Pancreas (tissue), 10 donors: Measurements from ENCODE around the gene SRPK3. TPM values are rescaled to one million over a fixed set of nuclear protein-coding genes. Genes with fewer than 3 reads are reported as not detected.

ENCODE experiments used
- ATAC-seq, 4 donors: fragments of 200-7000 bp; cut with Tn5 transposase; one replicate each; pipeline versions ENCODE4 v1.8.0 to v1.9.1; 2020; ENCODE audit warnings: mild to moderate bottlenecking in 4 of 4, moderate library complexity in 4 of 4
- DNase-seq, 6 donors: peaks; one replicate each; pipeline ENCODE4 v3.0.0-alpha.2; 2020
- FAIRE-seq: peaks from 2 replicates; lab custom pipeline; 2012; peaks lifted over from hg19 to GRCh38; lab: Jason Lieb, UNC
- H3K27ac ChIP-seq, 4 donors: fragments of 200-600 bp; sonication (generic); 1 replicate in 3 of 4; 2 replicates in 1 of 4; pipeline versions ENCODE4 v1.5.0 to v1.8.0; 2020
- H3K27me3 ChIP-seq, 4 donors: fragments of 200-600 bp; one replicate each; pipeline ENCODE4 v1.8.0; 2021
- H3K36me3 ChIP-seq, 3 donors: fragments of 200-600 bp; sonication (generic) in 1 of 3; one replicate each; pipeline versions ENCODE4 v1.5.0 to v1.8.0; 2020 to 2021
- H3K4me1 ChIP-seq, 3 donors: fragments of 200-600 bp; one replicate each; pipeline ENCODE4 v1.8.0; 2021
- H3K4me3 ChIP-seq, 4 donors: fragments of 200-600 bp; sonication (generic) in 2 of 4; one replicate each; pipeline versions ENCODE4 v1.5.0 to v1.8.0; 2020 to 2021
- H3K9me3 ChIP-seq, 4 donors: fragments of 200-600 bp; one replicate each; pipeline ENCODE4 v1.8.0; 2021
- CTCF ChIP-seq, 4 donors: fragments of 200-600 bp; sonication (generic) in 3 of 4; IDR thresholded peaks; one replicate each; pipeline versions ENCODE4 v1.5.0 to v1.8.0; 2021; ENCODE audit warnings: antibody characterized with exemption in 4 of 4
- WGBS, 2 donors: extraction: QIAGEN DNeasy Blood & Tissue Kit; methylation state at CpG; one replicate each; pipeline ENCODE4 v1.1.7; 2013; 5-methylcytosine and 5-hydroxymethylcytosine counted together
- intact Hi-C, 3 donors: fragments of 100-400 bp; cut with DNase I; formaldehyde crosslinking; loops; one replicate each; pipeline versions ENCODE4 v1.11.1 to v1.14.2; 2022
- polyA plus RNA-seq, 2 donors: library from polyadenylated mRNA; stranded (reverse); fragments of 200-250 nt; gene quantifications; one replicate each; pipeline ENCODE4 v1.2.3, GENCODE V29; 2013
- total RNA-seq, 6 donors: library from RNA; stranded (reverse); fragmentation: NEBNext Ultra II Directional in 4 of 6; extraction: Animal tissue kit (Norgen Biotek cat#: 25700) in 4 of 6; gene quantifications; one replicate each; pipeline versions ENCODE4 v1.2.1 to v1.2.4, GENCODE V29; 2021 to 2023
- donor health status: healthy with polysubstance abuse.
- donor health status: DM: no; HTN: no; CAD: no; lungs with moderate emphysema.
- donor health status: DM: no; HTN: no; CAD: no.
- donor health status: control.
- donor health status: control.
- donor health status: Bipolar disorder and iron deficiency.
- donor health status: DM: yes; HTN: yes; CAD: no.
- donor health status: DM: no; HTN: no; CAD: no.
- donor health status: DM: no; HTN: no; CAD: no.
- donor health status: DM: yes; HTN: yes; CAD: no.

Gene SRPK3
- total and polyA plus RNA-seq, 8 donors = 0.12 to 1.5 (median 0.24) TPM; not detected in 1

GRCh38 chrX:153828723-153829548, 48.1 kb downstream of the SRPK3 start:
- no peak for TF ChIP-seq CTCF (IDR thresholded peaks at IDR 0.05)
- H3K4me1 ChIP-seq = no peaks in the 10 kb centered on the region
- 17% methylated on average over 47 to 50 of the region's 50 CpGs for WGBS, 2 donors
- peaks cover 0 to 14% (median 1%) of the 10 kb centered on the region in 4 donors for H3K27me3 ChIP-seq
- H3K36me3 ChIP-seq = no peaks in the 10 kb centered on the region
- DNase-seq = peak in 1 of 6 donors; percentile 53
- intact Hi-C loops = no loop called here
- H3K9me3 ChIP-seq = no peaks in the 10 kb centered on the region
- peak in 1 of 4 donors; percentile 17 for ATAC-seq
- H3K4me3 ChIP-seq = peak overlapping the region in 1 of 4 donors; percentile 38
- no peak overlapping the region for H3K27ac ChIP-seq
- no peak for FAIRE-seq

DNA sequence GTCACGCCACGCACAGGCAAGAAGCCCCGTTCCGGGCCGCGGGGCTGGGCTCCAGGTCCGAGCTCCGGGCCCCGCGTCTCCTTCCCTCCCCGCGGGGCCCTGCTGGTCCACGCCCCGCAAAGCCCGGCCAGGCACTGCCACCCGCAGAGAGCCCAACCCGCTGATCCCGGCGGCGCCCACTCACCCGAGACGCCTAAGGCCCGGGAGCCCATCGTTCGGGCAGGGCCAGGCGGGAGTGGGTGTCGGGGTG, 48.6 kb downstream of the SRPK3 start:
- Histone ChIP-seq H3K4me1 (no peaks in the 10 kb centered on the region), H3K27ac (no peak overlapping the region), H3K27me3 (peaks cover 0 to 14% (median 1%) of the 10 kb centered on the region in 4 donors), H3K9me3 (no peaks in the 10 kb centered on the region), H3K36me3 (no peaks in the 10 kb centered on the region), H3K4me3 (peak overlapping the region in 1 of 4 donors; percentile 38)
- WGBS, 2 donors = 2 to 26% methylated on average over 22 to 27 of the region's 27 CpGs
- TF ChIP-seq CTCF (IDR thresholded peaks at IDR 0.05) = no peak
- intact Hi-C loops = no loop called here
- DNase-seq (peak in 1 of 6 donors; percentile 70), FAIRE-seq (no peak), ATAC-seq (peak in 1 of 4 donors; percentile 33)

DNA sequence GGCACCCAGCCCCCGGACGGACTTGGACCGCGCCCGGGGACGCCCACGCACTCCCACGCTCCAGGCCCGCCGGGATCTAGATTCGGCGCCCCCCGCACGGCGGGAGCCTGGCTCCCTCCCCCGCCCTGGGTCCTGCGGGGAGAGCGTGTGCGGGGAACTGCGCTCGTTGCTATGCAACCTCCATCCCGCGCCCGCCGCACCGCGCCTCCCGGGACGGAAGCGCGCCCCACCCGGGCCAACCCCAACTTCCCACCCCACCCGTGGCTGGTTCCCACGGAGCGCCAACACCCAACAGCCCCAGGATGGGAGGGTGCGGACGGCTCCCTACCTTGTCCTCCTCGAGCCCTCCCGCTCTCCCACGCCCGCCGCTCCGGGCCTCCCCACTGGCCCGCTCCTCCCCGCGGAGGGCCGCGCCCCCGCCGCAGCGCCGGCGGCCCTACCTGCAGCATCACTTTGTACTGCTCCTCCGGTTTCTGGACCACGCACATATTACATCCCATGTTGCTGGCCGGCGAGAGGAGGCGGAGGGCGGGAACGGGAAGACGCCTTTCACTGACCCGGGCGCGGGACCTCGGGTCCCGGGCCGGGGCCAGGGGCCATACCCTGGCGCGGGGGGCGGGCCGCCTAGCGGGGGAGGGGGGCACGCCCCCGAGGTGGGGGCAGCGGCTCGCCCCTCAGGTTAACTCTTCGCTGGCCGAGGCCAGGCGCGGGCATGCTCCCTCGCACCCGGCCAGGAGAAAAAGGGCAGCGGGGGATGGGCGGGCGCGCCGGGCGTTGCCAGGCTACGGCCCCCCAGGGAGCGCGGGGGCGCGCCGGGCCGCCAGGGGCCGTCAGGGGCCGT, 49.2 kb downstream of the SRPK3 start, which contains the start of gene PDZD4:
TSS of gene PDZD4 (minus strand) at position 746 of the 841 bp plus-strand sequence. CDS start at position 500, 246 bp downstream.
- H3K27me3 ChIP-seq = peaks cover 0 to 14% (median under 1%) of the 10 kb centered on the region in 4 donors
- intact Hi-C loops = no loop called here
- ATAC-seq (peak in 2 of 4 donors; percentile 38 to 48), DNase-seq (peak in 1 of 6 donors; percentile 74), FAIRE-seq (no peak)
- 1 to 12% methylated on average over 64 to 96 of the region's 97 CpGs for WGBS, 2 donors
- H3K27ac ChIP-seq = no peak within 1 kb of the TSS
- no peaks in the 10 kb centered on the region for H3K9me3 ChIP-seq
- H3K36me3 ChIP-seq = no peaks in the 10 kb centered on the region
- peak within 1 kb of the TSS in 2 of 4 donors; percentile 29 to 38 for H3K4me3 ChIP-seq
- no peaks in the 10 kb centered on the region for H3K4me1 ChIP-seq
- no peak for TF ChIP-seq CTCF (IDR thresholded peaks at IDR 0.05)

DNA sequence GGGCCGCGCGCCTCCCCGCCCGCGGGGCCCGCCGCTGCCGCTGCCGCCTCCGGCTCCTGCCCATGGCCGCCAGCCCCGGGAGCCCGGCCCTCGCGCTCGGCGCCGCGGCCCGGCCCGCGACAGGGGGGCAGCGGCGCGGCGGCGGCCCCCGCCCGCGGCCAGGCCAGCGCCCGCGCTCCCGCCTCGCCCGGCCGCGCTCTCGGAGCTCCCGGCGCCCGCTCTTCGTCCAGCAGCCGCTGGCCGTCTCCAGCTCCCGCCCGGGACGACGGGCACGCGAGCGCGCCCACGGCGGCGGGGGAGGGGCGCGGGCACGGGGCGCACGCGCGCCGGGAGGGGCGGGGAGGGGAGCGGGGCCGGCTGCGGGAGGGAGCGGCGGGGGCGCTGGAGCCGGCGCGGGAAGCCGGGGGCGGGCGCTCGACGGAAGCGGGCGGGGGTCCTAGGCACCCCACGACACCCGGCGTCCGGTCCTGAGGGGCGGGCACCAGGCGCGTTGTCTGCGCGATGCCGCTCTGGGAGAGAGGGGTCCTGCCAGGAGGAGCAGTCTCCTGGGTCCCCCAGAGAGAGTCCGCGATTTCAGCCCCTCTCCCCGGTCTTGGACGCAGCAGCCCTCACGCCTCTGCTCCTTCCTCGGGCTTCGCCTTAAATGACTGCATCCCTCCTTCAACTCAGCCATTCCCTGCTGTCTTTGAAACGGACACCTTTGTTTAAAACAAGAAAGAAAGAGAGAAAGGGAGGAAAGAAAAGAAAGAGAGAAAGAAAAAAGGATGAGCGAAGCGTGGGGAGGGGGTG, 50.0 kb downstream of the SRPK3 start:
- WGBS, 2 donors = 5 to 24% methylated on average over 52 to 99 of the region's 102 CpGs
- H3K9me3 ChIP-seq = no peaks in the 10 kb centered on the region
- no peak for TF ChIP-seq CTCF (IDR thresholded peaks at IDR 0.05)
- peak in 1 of 6 donors; percentile 62 for DNase-seq
- H3K36me3 ChIP-seq = no peaks in the 10 kb centered on the region
- ATAC-seq = peak in 1 of 4 donors; percentile 27
- no peaks in the 10 kb centered on the region for H3K4me1 ChIP-seq
- H3K27ac ChIP-seq = no peak overlapping the region
- intact Hi-C loops = no loop called here
- no peak for FAIRE-seq
- H3K27me3 ChIP-seq = peaks cover 0 to 14% (median 0%) of the 10 kb centered on the region in 4 donors
- peak overlapping the region in 1 of 4 donors; percentile 29 for H3K4me3 ChIP-seq
